Measurements from ENCODE around the gene KAT8. TPM values are rescaled to one million over a fixed set of nuclear protein-coding genes. Genes with fewer than 3 reads are reported as not detected.
A peak's percentile ranks its signal among the peaks of the same experiment; 100 is the strongest.

The KAT8 gene
- total RNA-seq, 4 donors from 2014 or later: 69.7 to 116 (median 81.7) TPM

GRCh38 chr16:31074814-31075183 lies 42.7 kb upstream of the KAT8 start:
- H3K4me3 ChIP-seq (ENCODE audit: low read depth, poor library complexity, severe bottlenecking): peak overlapping the region; percentile 99
- intact Hi-C loops (cut with DNase I; ENCODE audit: low total_unique reads): no loop called here
- no peak for TF ChIP-seq POLR2A (IDR thresholded peaks at IDR 0.05)
- TF ChIP-seq, protein P1, sequence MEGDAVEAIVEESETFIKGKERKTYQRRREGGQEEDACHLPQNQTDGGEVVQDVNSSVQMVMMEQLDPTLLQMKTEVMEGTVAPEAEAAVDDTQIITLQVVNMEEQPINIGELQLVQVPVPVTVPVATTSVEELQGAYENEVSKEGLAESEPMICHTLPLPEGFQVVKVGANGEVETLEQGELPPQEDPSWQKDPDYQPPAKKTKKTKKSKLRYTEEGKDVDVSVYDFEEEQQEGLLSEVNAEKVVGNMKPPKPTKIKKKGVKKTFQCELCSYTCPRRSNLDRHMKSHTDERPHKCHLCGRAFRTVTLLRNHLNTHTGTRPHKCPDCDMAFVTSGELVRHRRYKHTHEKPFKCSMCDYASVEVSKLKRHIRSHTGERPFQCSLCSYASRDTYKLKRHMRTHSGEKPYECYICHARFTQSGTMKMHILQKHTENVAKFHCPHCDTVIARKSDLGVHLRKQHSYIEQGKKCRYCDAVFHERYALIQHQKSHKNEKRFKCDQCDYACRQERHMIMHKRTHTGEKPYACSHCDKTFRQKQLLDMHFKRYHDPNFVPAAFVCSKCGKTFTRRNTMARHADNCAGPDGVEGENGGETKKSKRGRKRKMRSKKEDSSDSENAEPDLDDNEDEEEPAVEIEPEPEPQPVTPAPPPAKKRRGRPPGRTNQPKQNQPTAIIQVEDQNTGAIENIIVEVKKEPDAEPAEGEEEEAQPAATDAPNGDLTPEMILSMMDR (IDR thresholded peaks at IDR 0.05): no peak
- DNase-seq (ENCODE audit: low spot score in 2 of 2): no peak
- 1 to 2% methylated on average over 7 of the region's 7 CpGs for WGBS, 2 donors

GRCh38 chr16:31076319-31076718 lies 41.1 kb upstream of the KAT8 start:
- no peak overlapping the region for H3K4me3 ChIP-seq (ENCODE audit: low read depth, poor library complexity, severe bottlenecking)
- intact Hi-C loops (cut with DNase I; ENCODE audit: low total_unique reads): no loop called here
- no peak for TF ChIP-seq POLR2A (IDR thresholded peaks at IDR 0.05)
- TF ChIP-seq, protein P1 (IDR thresholded peaks at IDR 0.05): no peak
- WGBS, 2 donors: 68 to 81% methylated on average over 8 to 16 of the region's 16 CpGs
- no peak for DNase-seq (ENCODE audit: low spot score in 2 of 2)

DNA sequence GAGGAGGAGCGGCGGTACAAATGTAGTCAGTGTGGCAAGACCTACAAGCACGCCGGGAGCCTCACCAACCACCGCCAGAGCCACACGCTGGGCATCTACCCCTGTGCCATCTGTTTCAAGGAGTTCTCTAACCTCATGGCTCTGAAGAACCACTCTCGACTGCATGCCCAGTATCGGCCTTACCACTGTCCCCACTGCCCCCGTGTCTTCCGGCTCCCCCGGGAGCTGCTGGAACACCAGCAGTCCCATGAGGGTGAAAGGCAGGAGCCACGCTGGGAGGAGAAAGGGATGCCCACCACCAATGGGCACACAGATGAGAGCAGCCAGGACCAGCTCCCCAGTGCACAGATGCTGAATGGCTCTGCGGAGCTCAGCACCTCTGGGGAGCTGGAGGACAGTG lies 40.4 kb upstream of the KAT8 start:
- H3K4me3 ChIP-seq (ENCODE audit: low read depth, poor library complexity, severe bottlenecking): no peak overlapping the region
- TF ChIP-seq, protein P1 (IDR thresholded peaks at IDR 0.05): no peak
- TF ChIP-seq POLR2A (IDR thresholded peaks at IDR 0.05): no peak
- intact Hi-C loops (cut with DNase I; ENCODE audit: low total_unique reads): no loop called here
- WGBS, 2 donors: 92 to 93% methylated on average over 13 of the region's 13 CpGs
- DNase-seq (ENCODE audit: low spot score in 2 of 2): no peak

DNA sequence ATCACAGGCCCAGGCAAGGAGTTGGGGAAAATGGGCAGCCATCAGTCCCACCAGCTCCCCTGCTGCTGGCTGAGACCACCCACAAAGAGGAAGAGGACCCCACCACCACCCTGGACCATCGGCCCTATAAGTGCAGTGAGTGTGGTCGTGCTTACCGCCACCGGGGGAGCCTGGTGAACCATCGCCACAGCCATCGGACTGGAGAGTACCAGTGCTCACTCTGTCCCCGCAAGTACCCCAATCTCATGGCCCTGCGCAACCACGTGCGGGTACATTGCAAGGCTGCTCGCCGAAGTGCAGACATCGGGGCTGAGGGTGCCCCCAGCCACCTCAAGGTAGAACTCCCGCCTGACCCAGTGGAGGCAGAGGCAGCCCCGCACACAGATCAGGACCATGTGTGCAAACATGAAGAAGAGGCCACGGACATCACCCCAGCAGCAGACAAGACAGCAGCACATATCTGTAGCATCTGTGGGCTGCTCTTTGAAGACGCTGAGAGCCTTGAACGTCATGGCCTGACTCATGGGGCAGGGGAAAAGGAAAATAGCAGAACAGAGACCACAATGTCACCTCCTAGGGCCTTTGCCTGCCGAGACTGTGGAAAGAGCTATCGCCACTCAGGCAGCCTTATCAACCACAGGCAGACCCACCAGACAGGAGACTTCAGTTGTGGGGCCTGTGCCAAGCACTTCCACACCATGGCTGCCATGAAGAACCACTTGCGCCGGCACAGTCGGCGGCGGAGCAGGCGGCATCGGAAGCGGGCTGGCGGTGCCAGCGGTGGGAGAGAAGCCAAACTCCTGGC lies 39.7 kb upstream of the KAT8 start:
- WGBS, 2 donors: 91 to 95% methylated on average over 28 to 29 of the region's 30 CpGs
- TF ChIP-seq, protein P1 (IDR thresholded peaks at IDR 0.05): no peak
- TF ChIP-seq POLR2A (IDR thresholded peaks at IDR 0.05): no peak
- H3K4me3 ChIP-seq (ENCODE audit: low read depth, poor library complexity, severe bottlenecking): no peak overlapping the region
- intact Hi-C loops (cut with DNase I; ENCODE audit: low total_unique reads): no loop called here
- no peak for DNase-seq (ENCODE audit: low spot score in 2 of 2)

- WGBS, 2 donors: 89 to 94% methylated on average over 15 of the region's 15 CpGs
- TF ChIP-seq POLR2A (IDR thresholded peaks at IDR 0.05): no peak
- TF ChIP-seq, protein P1 (IDR thresholded peaks at IDR 0.05): no peak
- intact Hi-C loops (cut with DNase I; ENCODE audit: low total_unique reads): no loop called here
- no peak for DNase-seq (ENCODE audit: low spot score in 2 of 2)
- H3K4me3 ChIP-seq (ENCODE audit: low read depth, poor library complexity, severe bottlenecking): no peak overlapping the region
Observed at GRCh38 chr16:31078597-31079341, 38.7 kb upstream of the KAT8 start.
